ENCODE results near the gene RALGAPA2. TPM values are rescaled to one million over a fixed set of nuclear protein-coding genes. Genes with fewer than 3 reads are reported as not detected.

RALGAPA2 gene
- total and polyA plus RNA-seq, 8 donors, result 9.6 to 41.7 (median 24.5) TPM

- no peak for FAIRE-seq
- no peaks in the 10 kb centered on the region for H3K9me3 ChIP-seq
- no peak for ATAC-seq
- TF ChIP-seq CTCF (IDR thresholded peaks at IDR 0.05), result no peak
- no peak overlapping the region for H3K27ac ChIP-seq
- H3K27me3 ChIP-seq, result no peaks in the 10 kb centered on the region
- H3K36me3 ChIP-seq, result peaks cover 0 to 18% (median 0%) of the 10 kb centered on the region in 3 donors
- DNase-seq, result no peak
- intact Hi-C loops (cut with DNase I), result no loop called here
- H3K4me1 ChIP-seq, result no peaks in the 10 kb centered on the region
- 85 to 87% methylated on average over 3 of the region's 3 CpGs for WGBS, 2 donors
- no peak overlapping the region for H3K4me3 ChIP-seq
Measured at GRCh38 chr20:20528861-20529260, 183.6 kb downstream of the RALGAPA2 start.

GRCh38 chr20:20527661-20528060 is 184.8 kb downstream of the RALGAPA2 start:
- no peak for TF ChIP-seq CTCF (IDR thresholded peaks at IDR 0.05)
- no peaks in the 10 kb centered on the region for H3K9me3 ChIP-seq
- no peak for FAIRE-seq
- no peak for ATAC-seq
- 95 to 97% methylated on average over 4 of the region's 4 CpGs for WGBS, 2 donors
- H3K27me3 ChIP-seq, result no peaks in the 10 kb centered on the region
- no peak overlapping the region for H3K4me3 ChIP-seq
- H3K36me3 ChIP-seq, result peaks cover 0 to 18% (median 0%) of the 10 kb centered on the region in 3 donors
- DNase-seq, result no peak
- H3K4me1 ChIP-seq, result no peaks in the 10 kb centered on the region
- intact Hi-C loops (cut with DNase I), result no loop called here
- no peak overlapping the region for H3K27ac ChIP-seq

- Histone ChIP-seq H3K36me3 (peaks cover 0 to 8% (median 0%) of the 10 kb centered on the region in 3 donors), H3K4me1 (no peaks in the 10 kb centered on the region), H3K27ac (no peak overlapping the region), H3K9me3 (no peaks in the 10 kb centered on the region), H3K4me3 (no peak overlapping the region), H3K27me3 (no peaks in the 10 kb centered on the region)
- intact Hi-C loops (cut with DNase I), result no loop called here
- FAIRE-seq (no peak), DNase-seq (no peak), ATAC-seq (no peak)
- TF ChIP-seq CTCF (IDR thresholded peaks at IDR 0.05), result no peak
- 88 to 91% methylated on average over 6 of the region's 6 CpGs for whole genome bisulfite sequencing, 2 donors
Measured at GRCh38 chr20:20525756-20526155, 186.7 kb downstream of the RALGAPA2 start.

GRCh38 chr20:20525214-20525613 is 187.2 kb downstream of the RALGAPA2 start:
- ATAC-seq (peak in 1 of 4 donors; percentile 29), FAIRE-seq (no peak), DNase-seq (no peak)
- no peak overlapping the region for H3K4me3 ChIP-seq
- intact Hi-C loops (cut with DNase I), result no loop called here
- peaks cover 0 to 3% (median 2%) of the 10 kb centered on the region in 3 donors for H3K36me3 ChIP-seq
- WGBS, 2 donors, result 50 to 51% methylated on average over 2 of the region's 2 CpGs
- TF ChIP-seq CTCF (IDR thresholded peaks at IDR 0.05), result no peak
- H3K27me3 ChIP-seq, result no peaks in the 10 kb centered on the region
- no peaks in the 10 kb centered on the region for H3K9me3 ChIP-seq
- no peak overlapping the region for H3K27ac ChIP-seq
- no peaks in the 10 kb centered on the region for H3K4me1 ChIP-seq

- no peak overlapping the region for H3K4me3 ChIP-seq
- WGBS, 2 donors, result 31 to 36% methylated on average over 2 of the region's 2 CpGs
- FAIRE-seq, result no peak
- intact Hi-C loops (cut with DNase I), result no loop called here
- no peak overlapping the region for H3K27ac ChIP-seq
- H3K36me3 ChIP-seq, result peaks cover 0 to 6% (median 0%) of the 10 kb centered on the region in 3 donors
- no peak for TF ChIP-seq CTCF (IDR thresholded peaks at IDR 0.05)
- DNase-seq, result no peak
- no peaks in the 10 kb centered on the region for H3K27me3 ChIP-seq
- H3K9me3 ChIP-seq, result no peaks in the 10 kb centered on the region
- no peaks in the 10 kb centered on the region for H3K4me1 ChIP-seq
- ATAC-seq, result no peak
Measured at GRCh38 chr20:20524756-20525155, 187.7 kb downstream of the RALGAPA2 start.

Measured in pancreas (tissue), 10 donors.